K562 (cell line): ENCODE data around the gene PLA2R1.

Source experiments
- BHLHE40 ChIP-seq: IDR thresholded peaks from 2 replicates; pipeline ENCODE4 v1.6.1; 2011; ENCODE audit warnings: low read length, improper control_type of control experiment
- CREB1 ChIP-seq, 2 experiments: sonication (generic) in 1 of 2; formaldehyde crosslinking in 1 of 2; IDR thresholded peaks; 2 replicates each; pipeline versions ENCODE4 v1.6.1 to v1.8.0; 2012 to 2022; ENCODE audit warnings: inconsistent platforms in 1 of 2, mild to moderate bottlenecking in 1 of 2, missing genetic modification reagents in 1 of 2, moderate library complexity in 1 of 2
- FIP1L1 ChIP-seq: fragments of 200-400 bp; formaldehyde crosslinking; IDR thresholded peaks from 2 replicates; pipeline ENCODE4 v1.6.1; 2018; ENCODE audit warnings: mild to moderate bottlenecking, low read depth, low read length; ENCODE audit not compliant: poor library complexity, severe bottlenecking
- HMG20A ChIP-seq: fragments of 450-650 bp; formaldehyde crosslinking; conservative IDR thresholded peaks from 2 replicates; pipeline ENCODE4 v1.4.0; 2020; ENCODE audit warnings: mild to moderate bottlenecking, mixed read lengths
- POLR2A ChIP-seq: fragments of 450-650 bp; conservative IDR thresholded peaks from 2 replicates; pipeline ENCODE4 v1.6.1; 2016
- SREBF1 ChIP-seq: fragments of 150-350 bp; IDR thresholded peaks from 2 replicates; pipeline ENCODE4 v1.6.1; 2014; ENCODE audit warnings: antibody characterized with exemption, low read depth, low read length, borderline replicate concordance
- TFAM ChIP-seq: fragments of 250-450 bp; sonication (Bioruptor Pico); conservative IDR thresholded peaks from 2 replicates; pipeline ENCODE4 v1.5.0; 2021; ENCODE audit warnings: mild to moderate bottlenecking, moderate library complexity
- YY1 ChIP-seq, 3 experiments: IDR thresholded peaks; 2 replicates each; pipeline ENCODE4 v1.6.1; 2011; ENCODE audit warnings: low read length in 2 of 3, mild to moderate bottlenecking in 2 of 3, moderate library complexity in 2 of 3, borderline replicate concordance in 1 of 3, control low read depth in 1 of 3, low read depth in 1 of 3; ENCODE audit not compliant: insufficient read depth in 3 of 3, insufficient replicate concordance in 2 of 3, control insufficient read depth in 1 of 3, insufficient read length in 1 of 3; ENCODE audit errors: extremely low read depth in 1 of 3
- ZNF165 ChIP-seq: fragments of 250-450 bp; sonication (Bioruptor Pico); IDR thresholded peaks from 2 replicates; pipeline ENCODE4 v1.4.0; 2020; ENCODE audit warnings: borderline replicate concordance
- TF ChIP-seq, protein P1 (sequence below): sonication (generic); formaldehyde crosslinking; IDR thresholded peaks from 2 replicates; pipeline ENCODE4 v1.8.1; 2023; ENCODE audit warnings: mild to moderate bottlenecking, missing genetic modification reagents
- TF ChIP-seq, protein P2 (sequence below), 3 experiments: fragments of 200-800 bp in 1 of 3; sonication (Bioruptor generic) in 1 of 3; sonication (generic) in 1 of 3; formaldehyde crosslinking in 1 of 3; IDR thresholded peaks; 2 replicates each; pipeline versions ENCODE4 v1.6.1 to v1.8.0; 2016 to 2022; ENCODE audit warnings: mild to moderate bottlenecking in 2 of 3, missing compliant biosample characterization in 2 of 3, missing genetic modification characterization in 2 of 3, missing genetic modification reagents in 1 of 3
- TF ChIP-seq, protein P3 (sequence below): sonication (generic); formaldehyde crosslinking; IDR thresholded peaks from 2 replicates; pipeline ENCODE4 v1.8.0; 2023; ENCODE audit warnings: mild to moderate bottlenecking, missing genetic modification reagents
- TF ChIP-seq, protein P4 (sequence below), 3 experiments: IDR thresholded peaks in 2 of 3; conservative IDR thresholded peaks in 1 of 3; 2 replicates each; pipeline ENCODE4 v1.5.1; 2011 to 2012; ENCODE audit warnings: low read length in 3 of 3, mild to moderate bottlenecking in 3 of 3, control low read depth in 2 of 3, improper control_type of control experiment in 1 of 3, inconsistent platforms in 1 of 3, low read depth in 1 of 3, mixed read lengths in 1 of 3, moderate library complexity in 1 of 3; ENCODE audit not compliant: insufficient read depth in 2 of 3

DNA sequence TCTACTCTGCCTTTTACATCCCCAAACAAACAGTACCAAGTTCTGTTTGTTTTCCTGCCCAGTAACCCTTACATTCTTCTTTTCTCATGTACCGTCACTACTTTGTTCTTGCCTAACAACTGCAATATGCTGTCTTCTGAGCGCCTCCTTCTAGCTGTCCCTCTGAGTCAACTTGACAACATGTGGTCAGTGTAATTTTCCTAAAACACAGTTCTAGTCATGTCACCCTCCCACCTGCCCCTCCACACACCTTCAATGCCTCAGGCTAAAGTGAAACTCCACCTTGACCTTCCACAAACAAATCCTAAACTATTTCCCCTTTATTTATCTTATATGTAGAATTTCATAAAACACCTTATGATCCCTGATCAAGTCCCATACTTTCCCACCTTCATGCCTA is 139.9 kb downstream of the PLA2R1 start:
- no peak for TF ChIP-seq CREB1 (IDR thresholded peaks at IDR 0.05)
- TF ChIP-seq CREB1 (CRISPR knock-in tag; IDR thresholded peaks at IDR 0.05) = no peak
- TF ChIP-seq, protein P1, sequence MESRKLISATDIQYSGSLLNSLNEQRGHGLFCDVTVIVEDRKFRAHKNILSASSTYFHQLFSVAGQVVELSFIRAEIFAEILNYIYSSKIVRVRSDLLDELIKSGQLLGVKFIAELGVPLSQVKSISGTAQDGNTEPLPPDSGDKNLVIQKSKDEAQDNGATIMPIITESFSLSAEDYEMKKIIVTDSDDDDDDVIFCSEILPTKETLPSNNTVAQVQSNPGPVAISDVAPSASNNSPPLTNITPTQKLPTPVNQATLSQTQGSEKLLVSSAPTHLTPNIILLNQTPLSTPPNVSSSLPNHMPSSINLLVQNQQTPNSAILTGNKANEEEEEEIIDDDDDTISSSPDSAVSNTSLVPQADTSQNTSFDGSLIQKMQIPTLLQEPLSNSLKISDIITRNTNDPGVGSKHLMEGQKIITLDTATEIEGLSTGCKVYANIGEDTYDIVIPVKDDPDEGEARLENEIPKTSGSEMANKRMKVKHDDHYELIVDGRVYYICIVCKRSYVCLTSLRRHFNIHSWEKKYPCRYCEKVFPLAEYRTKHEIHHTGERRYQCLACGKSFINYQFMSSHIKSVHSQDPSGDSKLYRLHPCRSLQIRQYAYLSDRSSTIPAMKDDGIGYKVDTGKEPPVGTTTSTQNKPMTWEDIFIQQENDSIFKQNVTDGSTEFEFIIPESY (CRISPR knock-in tag) = no peak
- TF ChIP-seq POLR2A = no peak
- TF ChIP-seq, protein P2, sequence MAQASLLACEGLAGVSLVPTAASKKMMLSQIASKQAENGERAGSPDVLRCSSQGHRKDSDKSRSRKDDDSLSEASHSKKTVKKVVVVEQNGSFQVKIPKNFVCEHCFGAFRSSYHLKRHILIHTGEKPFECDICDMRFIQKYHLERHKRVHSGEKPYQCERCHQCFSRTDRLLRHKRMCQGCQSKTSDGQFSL (CRISPR knock-in tag; IDR thresholded peaks at IDR 0.05) = no peak
- TF ChIP-seq, protein P2 (tag; IDR thresholded peaks at IDR 0.05) = no peak
- TF ChIP-seq HMG20A (CRISPR knock-in tag) = no peak
- TF ChIP-seq SREBF1 = no peak
- TF ChIP-seq, protein P3, sequence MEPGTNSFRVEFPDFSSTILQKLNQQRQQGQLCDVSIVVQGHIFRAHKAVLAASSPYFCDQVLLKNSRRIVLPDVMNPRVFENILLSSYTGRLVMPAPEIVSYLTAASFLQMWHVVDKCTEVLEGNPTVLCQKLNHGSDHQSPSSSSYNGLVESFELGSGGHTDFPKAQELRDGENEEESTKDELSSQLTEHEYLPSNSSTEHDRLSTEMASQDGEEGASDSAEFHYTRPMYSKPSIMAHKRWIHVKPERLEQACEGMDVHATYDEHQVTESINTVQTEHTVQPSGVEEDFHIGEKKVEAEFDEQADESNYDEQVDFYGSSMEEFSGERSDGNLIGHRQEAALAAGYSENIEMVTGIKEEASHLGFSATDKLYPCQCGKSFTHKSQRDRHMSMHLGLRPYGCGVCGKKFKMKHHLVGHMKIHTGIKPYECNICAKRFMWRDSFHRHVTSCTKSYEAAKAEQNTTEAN (CRISPR knock-in tag) = no peak
- no peak for TF ChIP-seq ZNF165 (CRISPR knock-in tag)
- no peak for TF ChIP-seq FIP1L1
- no peak for TF ChIP-seq TFAM (CRISPR knock-in tag)
- no peak for TF ChIP-seq BHLHE40
- TF ChIP-seq YY1 (IDR thresholded peaks at IDR 0.05; ENCODE audit: borderline replicate concordance in 1 of 3, control insufficient read depth in 1 of 3, extremely low read depth in 1 of 3, insufficient read depth in 3 of 3, insufficient read length in 1 of 3, insufficient replicate concordance in 2 of 3, low read depth in 1 of 3, low read length in 2 of 3) = no peak
- TF ChIP-seq, protein P4, sequence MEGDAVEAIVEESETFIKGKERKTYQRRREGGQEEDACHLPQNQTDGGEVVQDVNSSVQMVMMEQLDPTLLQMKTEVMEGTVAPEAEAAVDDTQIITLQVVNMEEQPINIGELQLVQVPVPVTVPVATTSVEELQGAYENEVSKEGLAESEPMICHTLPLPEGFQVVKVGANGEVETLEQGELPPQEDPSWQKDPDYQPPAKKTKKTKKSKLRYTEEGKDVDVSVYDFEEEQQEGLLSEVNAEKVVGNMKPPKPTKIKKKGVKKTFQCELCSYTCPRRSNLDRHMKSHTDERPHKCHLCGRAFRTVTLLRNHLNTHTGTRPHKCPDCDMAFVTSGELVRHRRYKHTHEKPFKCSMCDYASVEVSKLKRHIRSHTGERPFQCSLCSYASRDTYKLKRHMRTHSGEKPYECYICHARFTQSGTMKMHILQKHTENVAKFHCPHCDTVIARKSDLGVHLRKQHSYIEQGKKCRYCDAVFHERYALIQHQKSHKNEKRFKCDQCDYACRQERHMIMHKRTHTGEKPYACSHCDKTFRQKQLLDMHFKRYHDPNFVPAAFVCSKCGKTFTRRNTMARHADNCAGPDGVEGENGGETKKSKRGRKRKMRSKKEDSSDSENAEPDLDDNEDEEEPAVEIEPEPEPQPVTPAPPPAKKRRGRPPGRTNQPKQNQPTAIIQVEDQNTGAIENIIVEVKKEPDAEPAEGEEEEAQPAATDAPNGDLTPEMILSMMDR (IDR thresholded peaks at IDR 0.05 in 2 of 3, conservative IDR thresholded peaks at IDR 0.05 in 1 of 3; ENCODE audit: insufficient read depth in 2 of 3, low read depth in 1 of 3, low read length in 3 of 3) = no peak
